HepG2 (cell line): ENCODE results near the gene ACADVL. TPM values are rescaled to one million over a fixed set of nuclear protein-coding genes. Genes with fewer than 3 reads are reported as not detected.
A peak's percentile ranks its signal among the peaks of the same experiment; 100 is the strongest.

ENCODE experiments used
- AGO2 ChIP-seq: fragments of 200-400 bp; formaldehyde crosslinking; optimal IDR thresholded peaks from 2 replicates; pipeline ENCODE3; 2017; ENCODE audit warnings: mild to moderate bottlenecking, low read depth, low read length, moderate library complexity
- ATF3 ChIP-seq: sonication (generic); formaldehyde crosslinking; IDR thresholded peaks from 2 replicates; pipeline ENCODE4 v1.4.0; 2020; ENCODE audit warnings: missing genetic modification reagents
- GZF1 ChIP-seq: sonication (generic); formaldehyde crosslinking; IDR thresholded peaks from 2 replicates; pipeline ENCODE4 v1.5.1; 2020; ENCODE audit warnings: mild to moderate bottlenecking, missing genetic modification reagents
- SALL2 ChIP-seq: sonication (generic); formaldehyde crosslinking; IDR thresholded peaks from 2 replicates; pipeline ENCODE4 v1.8.1; 2023; ENCODE audit warnings: mild to moderate bottlenecking, missing genetic modification reagents, inconsistent platforms
- XBP1 ChIP-seq: sonication (generic); formaldehyde crosslinking; IDR thresholded peaks from 2 replicates; pipeline ENCODE4 v1.5.0; 2020; ENCODE audit warnings: missing genetic modification reagents
- ZBTB26 ChIP-seq: IDR thresholded peaks from 2 replicates; pipeline ENCODE4 v1.6.1; 2016; ENCODE audit warnings: missing compliant biosample characterization, missing genetic modification reagents, borderline replicate concordance
- ZNF609 ChIP-seq: sonication (generic); formaldehyde crosslinking; IDR thresholded peaks from 2 replicates; pipeline ENCODE4 v1.4.0; 2020; ENCODE audit warnings: mild to moderate bottlenecking, missing genetic modification reagents, borderline replicate concordance
- ZNF652 ChIP-seq: IDR thresholded peaks from 2 replicates; pipeline ENCODE4 v1.6.1; 2016; ENCODE audit warnings: low read depth, borderline replicate concordance
- polyA plus RNA-seq, 8 experiments: library from polyadenylated mRNA; depleted of rRNA in 3 of 8; stranded (reverse) in 7 of 8; unstranded in 1 of 8; fragments of >200 nt; fragmentation: Illumina TruSeq in 4 of 8; extraction: Trizol in 4 of 8; gene quantifications; 2 replicates each; pipeline versions ENCODE4 v1.2.1 to v1.2.3, GENCODE V29; 2011 to 2016; ENCODE audit warnings: low read depth in 4 of 8, missing spikeins in 1 of 8, mixed read lengths in 1 of 8; ENCODE audit not compliant: insufficient read depth in 1 of 8
- total RNA-seq, 5 experiments: library from RNA; depleted of rRNA; stranded (reverse); fragments of >200 nt; fragmentation: Illumina TruSeq; extraction: Trizol; gene quantifications; 2 replicates each; pipeline ENCODE4 v1.2.3, GENCODE V29; 2016; ENCODE audit warnings: low read depth in 1 of 5
- TF ChIP-seq, protein P1 (sequence below), 2 experiments: fragments of 450-650 bp in 1 of 2; sonication (generic) in 1 of 2; formaldehyde crosslinking in 1 of 2; IDR thresholded peaks; 2 replicates each; pipeline versions ENCODE4 v1.6.1 to v1.8.0; 2016 to 2022; ENCODE audit warnings: antibody characterized with exemption in 1 of 2, mild to moderate bottlenecking in 1 of 2, missing genetic modification reagents in 1 of 2

ACADVL gene
- total and polyA plus RNA-seq, 2 of the 13 experiments (the other 11 are each of a cell fraction or from before 2014, with no cell fraction given): 219 to 412 TPM

- TF ChIP-seq, protein P1, sequence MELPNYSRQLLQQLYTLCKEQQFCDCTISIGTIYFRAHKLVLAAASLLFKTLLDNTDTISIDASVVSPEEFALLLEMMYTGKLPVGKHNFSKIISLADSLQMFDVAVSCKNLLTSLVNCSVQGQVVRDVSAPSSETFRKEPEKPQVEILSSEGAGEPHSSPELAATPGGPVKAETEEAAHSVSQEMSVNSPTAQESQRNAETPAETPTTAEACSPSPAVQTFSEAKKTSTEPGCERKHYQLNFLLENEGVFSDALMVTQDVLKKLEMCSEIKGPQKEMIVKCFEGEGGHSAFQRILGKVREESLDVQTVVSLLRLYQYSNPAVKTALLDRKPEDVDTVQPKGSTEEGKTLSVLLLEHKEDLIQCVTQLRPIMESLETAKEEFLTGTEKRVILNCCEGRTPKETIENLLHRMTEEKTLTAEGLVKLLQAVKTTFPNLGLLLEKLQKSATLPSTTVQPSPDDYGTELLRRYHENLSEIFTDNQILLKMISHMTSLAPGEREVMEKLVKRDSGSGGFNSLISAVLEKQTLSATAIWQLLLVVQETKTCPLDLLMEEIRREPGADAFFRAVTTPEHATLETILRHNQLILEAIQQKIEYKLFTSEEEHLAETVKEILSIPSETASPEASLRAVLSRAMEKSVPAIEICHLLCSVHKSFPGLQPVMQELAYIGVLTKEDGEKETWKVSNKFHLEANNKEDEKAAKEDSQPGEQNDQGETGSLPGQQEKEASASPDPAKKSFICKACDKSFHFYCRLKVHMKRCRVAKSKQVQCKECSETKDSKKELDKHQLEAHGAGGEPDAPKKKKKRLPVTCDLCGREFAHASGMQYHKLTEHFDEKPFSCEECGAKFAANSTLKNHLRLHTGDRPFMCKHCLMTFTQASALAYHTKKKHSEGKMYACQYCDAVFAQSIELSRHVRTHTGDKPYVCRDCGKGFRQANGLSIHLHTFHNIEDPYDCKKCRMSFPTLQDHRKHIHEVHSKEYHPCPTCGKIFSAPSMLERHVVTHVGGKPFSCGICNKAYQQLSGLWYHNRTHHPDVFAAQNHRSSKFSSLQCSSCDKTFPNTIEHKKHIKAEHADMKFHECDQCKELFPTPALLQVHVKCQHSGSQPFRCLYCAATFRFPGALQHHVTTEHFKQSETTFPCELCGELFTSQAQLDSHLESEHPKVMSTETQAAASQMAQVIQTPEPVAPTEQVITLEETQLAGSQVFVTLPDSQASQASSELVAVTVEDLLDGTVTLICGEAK (IDR thresholded peaks at IDR 0.05): no peak
- TF ChIP-seq, protein P1 (CRISPR knock-in tag; IDR thresholded peaks at IDR 0.05): no peak
- TF ChIP-seq SALL2 (CRISPR knock-in tag) (peak; percentile 2; the same call in 1 of the 2 replicates), ZBTB26 (CRISPR knock-in tag) (no peak), ATF3 (CRISPR knock-in tag) (no peak), ZNF652 (CRISPR knock-in tag) (0 out of 2 replicates have a peak, but pooled peaks have one; percentile 2), XBP1 (CRISPR knock-in tag) (0 out of 2 replicates have a peak, but pooled peaks have one; percentile 25), GZF1 (CRISPR knock-in tag) (no peak), AGO2 (peak; percentile 22), ZNF609 (CRISPR knock-in tag) (no peak)
Measured at GRCh38 chr17:7178973-7179316, 40.8 kb upstream of the ACADVL start (continued).
